Upper lobe of left lung (tissue), 6 donors: ENCODE measurements around the gene RPL22. TPM values are rescaled to one million over a fixed set of nuclear protein-coding genes. Genes with fewer than 3 reads are reported as not detected.
A peak's percentile ranks its signal among the peaks of the same experiment; 100 is the strongest.

Experiments
- ATAC-seq, 2 donors: fragments of 200-7000 bp; cut with Tn5 transposase; one replicate each; pipeline ENCODE4 v1.9.1; 2022; ENCODE audit warnings: mild to moderate bottlenecking in 2 of 2, moderate library complexity in 2 of 2; ENCODE audit not compliant: low FRiP score in 2 of 2
- DNase-seq, 2 donors: peaks; one replicate each; pipeline ENCODE4 v3.0.0-alpha.2; 2019 to 2020
- H3K27ac ChIP-seq, 4 donors: fragments of 200-600 bp; sonication (generic); one replicate each; pipeline ENCODE4 v1.5.1; 2016 to 2019
- H3K27me3 ChIP-seq, 4 donors: fragments of 200-600 bp; sonication (generic); one replicate each; pipeline ENCODE4 v1.5.1; 2017 to 2019
- H3K36me3 ChIP-seq, 4 donors: fragments of 200-600 bp; sonication (generic); one replicate each; pipeline ENCODE4 v1.5.1; 2016 to 2019
- H3K4me1 ChIP-seq, 4 donors: fragments of 200-600 bp; sonication (generic); one replicate each; pipeline ENCODE4 v1.5.1; 2018 to 2019
- H3K4me3 ChIP-seq, 4 donors: fragments of 200-600 bp; sonication (generic); one replicate each; pipeline ENCODE4 v1.5.1; 2017 to 2019; ENCODE audit warnings: mild to moderate bottlenecking in 2 of 4, moderate library complexity in 1 of 4
- H3K9me3 ChIP-seq, 4 donors: fragments of 200-600 bp; sonication (generic); one replicate each; pipeline ENCODE4 v1.5.1; 2018 to 2019
- CTCF ChIP-seq, 6 experiments: fragments of 450-650 bp in 4 of 6; fragments of 200-600 bp in 2 of 6; sonication (generic) in 2 of 6; IDR thresholded peaks; one replicate each; pipeline ENCODE4 v1.5.1; 2016 to 2019; ENCODE audit warnings: antibody characterized with exemption in 6 of 6
- EP300 ChIP-seq, 4 donors: sonication (generic); formaldehyde crosslinking; IDR thresholded peaks; one replicate each; pipeline ENCODE4 v1.5.1; 2017; ENCODE audit warnings: antibody characterized with exemption in 4 of 4, control low read depth in 2 of 4
- POLR2A ChIP-seq, 4 donors: fragments of 450-650 bp; IDR thresholded peaks; one replicate each; pipeline ENCODE4 v1.5.1; 2016 to 2017; ENCODE audit warnings: antibody characterized with exemption in 4 of 4, mild to moderate bottlenecking in 2 of 4
- POLR2AphosphoS5 ChIP-seq, 2 donors: sonication (generic); formaldehyde crosslinking; IDR thresholded peaks; one replicate each; pipeline ENCODE4 v1.5.1; 2017; ENCODE audit warnings: antibody characterized with exemption in 2 of 2
- WGBS, 2 donors: methylation state at CpG; one replicate each; pipeline ENCODE4 v1.1.5; 2017 to 2018; 5-methylcytosine and 5-hydroxymethylcytosine counted together
- total RNA-seq, 6 donors: library from RNA; depleted of rRNA in 4 of 6; stranded (reverse); fragments of >200 nt in 4 of 6; gene quantifications; one replicate each; pipeline versions ENCODE4 v1.1.0 to v1.2.1, GENCODE V29; 2016 to 2021
- donor health status: DM: no; HTN: no; CAD: no; lungs with moderate emphysema.
- donor health status: DM: no; HTN: yes; CAD: no; lungs with severe emphysema.

The RPL22 gene
- total RNA-seq, 6 donors from 2014 or later, result 88.2 to 288 (median 180) TPM

- peaks cover 14 to 24% (median 19%) of the 10 kb centered on the region in 4 donors for H3K4me1 ChIP-seq
- H3K27ac ChIP-seq, result no peak overlapping the region
- TF ChIP-seq POLR2A (IDR thresholded peaks at IDR 0.05), result no peak
- TF ChIP-seq POLR2AphosphoS5 (IDR thresholded peaks at IDR 0.05), result no peak
- TF ChIP-seq EP300 (IDR thresholded peaks at IDR 0.05), result no peak
- no peak for TF ChIP-seq CTCF (IDR thresholded peaks at IDR 0.05)
- H3K4me3 ChIP-seq, result no peak overlapping the region
- no peaks in the 10 kb centered on the region for H3K9me3 ChIP-seq
- H3K36me3 ChIP-seq, result no peaks in the 10 kb centered on the region
- 81% methylated on average over 15 of the region's 16 CpGs; no CpG with 5 or more reads in 1 of the 2 donors for WGBS, 2 donors
- peaks cover 0 to 6% (median 2%) of the 10 kb centered on the region in 4 donors for H3K27me3 ChIP-seq
- DNase-seq (no peak), ATAC-seq (no peak)
These were observed 12.3 kb upstream of the RPL22 start for GRCh38 chr1:6211731-6212130.

GRCh38 chr1:6210591-6211355 is 11.4 kb upstream of the RPL22 start:
- no peak for ATAC-seq
- peaks cover 0 to 13% (median 4%) of the 10 kb centered on the region in 4 donors for H3K27me3 ChIP-seq
- no peak overlapping the region for H3K4me3 ChIP-seq
- DNase-seq, result no peak
- TF ChIP-seq POLR2AphosphoS5 (IDR thresholded peaks at IDR 0.05) (no peak), EP300 (IDR thresholded peaks at IDR 0.05) (no peak), POLR2A (IDR thresholded peaks at IDR 0.05) (no peak), CTCF (IDR thresholded peaks at IDR 0.05) (no peak)
- H3K4me1 ChIP-seq, result peaks cover 24 to 34% (median 28%) of the 10 kb centered on the region in 4 donors
- H3K27ac ChIP-seq, result no peak overlapping the region
- H3K9me3 ChIP-seq, result no peaks in the 10 kb centered on the region
- no peaks in the 10 kb centered on the region for H3K36me3 ChIP-seq
- 94 to 95% methylated on average over 24 to 25 of the region's 29 CpGs for WGBS, 2 donors

GRCh38 chr1:6209661-6210580 is 10.5 kb upstream of the RPL22 start:
- 81 to 88% methylated on average over 8 to 16 of the region's 17 CpGs for WGBS, 2 donors
- H3K4me3 ChIP-seq, result peak overlapping the region in 3 of 4 donors; percentile 38 to 53 (median 51)
- TF ChIP-seq POLR2A (IDR thresholded peaks at IDR 0.05) (no peak), EP300 (IDR thresholded peaks at IDR 0.05) (no peak), CTCF (IDR thresholded peaks at IDR 0.05) (no peak), POLR2AphosphoS5 (IDR thresholded peaks at IDR 0.05) (no peak)
- ATAC-seq (no peak), DNase-seq (no peak)
- H3K4me1 ChIP-seq, result peaks cover 32 to 42% (median 37%) of the 10 kb centered on the region in 4 donors
- no peak overlapping the region for H3K27ac ChIP-seq
- no peaks in the 10 kb centered on the region for H3K9me3 ChIP-seq
- no peaks in the 10 kb centered on the region for H3K36me3 ChIP-seq
- H3K27me3 ChIP-seq, result peaks cover 0 to 21% (median 6%) of the 10 kb centered on the region in 4 donors

- Histone ChIP-seq H3K4me3 (peak overlapping the region; percentile 30 to 53 (median 44)), H3K4me1 (peaks cover 36 to 49% (median 41%) of the 10 kb centered on the region in 4 donors), H3K27ac (no peak overlapping the region), H3K27me3 (peaks cover 0 to 22% (median 6%) of the 10 kb centered on the region in 4 donors), H3K36me3 (no peaks in the 10 kb centered on the region), H3K9me3 (no peaks in the 10 kb centered on the region)
- peak in 1 of 2 donors; percentile 61 for ATAC-seq
- 11 to 25% methylated on average over 5 to 69 of the region's 99 CpGs for WGBS, 2 donors
- TF ChIP-seq CTCF (IDR thresholded peaks at IDR 0.05) (peak; percentile 20 to 77 (median 48)), POLR2AphosphoS5 (IDR thresholded peaks at IDR 0.05) (no peak)
- peak in 1 of 2 donors; percentile 91 for DNase-seq
These were observed 9.6 kb upstream of the RPL22 start for GRCh38 chr1:6208723-6209660.
